Mesendoderm (in vitro differentiated cells): ENCODE results near the gene CNGA1.
"Not testable (repeated sequence)": the region's sequence is repeated elsewhere in the genome, so short reads cannot be mapped to it uniquely, and the experiment has no call there.

Experiments
- DNase-seq: peaks from one replicate; pipeline ENCODE4 v3.0.0; 2013
- H2AK5ac ChIP-seq: 2 replicates; pipeline ENCODE4 v1.6.1; 2013; ENCODE audit warnings: low read length, inconsistent platforms
- H2BK120ac ChIP-seq: 2 replicates; pipeline ENCODE4 v1.6.1; 2013; ENCODE audit warnings: low read depth, mild to moderate bottlenecking, low read length, moderate library complexity, mixed read lengths
- H2BK15ac ChIP-seq: replicated peaks from 2 replicates; pipeline ENCODE4 v1.6.1; 2013; ENCODE audit warnings: low read depth, mild to moderate bottlenecking, moderate library complexity
- H2BK5ac ChIP-seq: 2 replicates; pipeline ENCODE4 v1.6.1; 2013; ENCODE audit warnings: low read length, inconsistent platforms
- H3K18ac ChIP-seq: 2 replicates; pipeline ENCODE4 v1.6.1; 2013; ENCODE audit warnings: mild to moderate bottlenecking, low read length, mixed read lengths
- H3K23ac ChIP-seq: one replicate; pipeline ENCODE4 v1.6.1; 2013; ENCODE audit warnings: low read length
- H3K27ac ChIP-seq: 2 replicates; pipeline ENCODE4 v1.5.1; 2013; ENCODE audit warnings: low read depth, mild to moderate bottlenecking, inconsistent platforms, low read length, moderate library complexity
- H3K27me3 ChIP-seq: 2 replicates; pipeline ENCODE4 v1.6.1; 2013; ENCODE audit warnings: low read length, control low read depth, mild to moderate bottlenecking, inconsistent platforms; ENCODE audit not compliant: insufficient read depth, poor library complexity
- H3K36me3 ChIP-seq: 2 replicates; pipeline ENCODE4 v1.6.1; 2013; ENCODE audit warnings: low read length, inconsistent platforms; ENCODE audit not compliant: control insufficient read depth, insufficient read depth
- H3K4ac ChIP-seq: one replicate; pipeline ENCODE4 v1.6.1; 2013; ENCODE audit warnings: low read depth, mild to moderate bottlenecking, low read length, moderate library complexity
- H3K4me1 ChIP-seq: 2 replicates; pipeline ENCODE4 v1.6.1; 2013; ENCODE audit warnings: low read depth, low read length, inconsistent platforms; ENCODE audit not compliant: control insufficient read depth
- H3K4me2 ChIP-seq: 2 replicates; pipeline ENCODE4 v1.6.1; 2013; ENCODE audit warnings: low read length
- H3K4me3 ChIP-seq: 2 replicates; pipeline ENCODE4 v1.5.1; 2013; ENCODE audit warnings: mild to moderate bottlenecking, low read length
- H3K56ac ChIP-seq: one replicate; pipeline ENCODE4 v1.6.1; 2013; ENCODE audit warnings: low read length
- H3K79me1 ChIP-seq: 2 replicates; pipeline ENCODE4 v1.6.1; 2013; ENCODE audit warnings: low read length, inconsistent platforms
- H3K79me2 ChIP-seq: 2 replicates; pipeline ENCODE4 v1.6.1; 2013; ENCODE audit warnings: mild to moderate bottlenecking, low read length; ENCODE audit not compliant: control insufficient read depth, insufficient read depth
- H3K9ac ChIP-seq: 2 replicates; pipeline ENCODE4 v1.6.1; 2013; ENCODE audit warnings: low read length, inconsistent platforms
- H4K5ac ChIP-seq: one replicate; pipeline ENCODE4 v1.6.1; 2013; ENCODE audit warnings: low read length
- H4K8ac ChIP-seq: one replicate; pipeline ENCODE4 v1.6.1; 2013; ENCODE audit warnings: low read depth, mild to moderate bottlenecking, control low read depth, low read length, moderate library complexity
- WGBS: extraction: QIAGEN DNeasy Blood & Tissue Kit; methylation state at CpG from one replicate; pipeline ENCODE4 v1.1.7; 2013; ENCODE audit warnings: low lambda C conversion rate, missing lambda C conversion rate; ENCODE audit not compliant: insufficient coverage; ENCODE audit errors: extremely low coverage; 5-methylcytosine and 5-hydroxymethylcytosine counted together

CNGA1 gene

GRCh38 chr4:48017108-48017571 lies 659 bp upstream of the CNGA1 start:
- H3K36me3 ChIP-seq = no peaks in the 10 kb centered on the region
- no peak overlapping the region for H2AK5ac ChIP-seq
- no peak overlapping the region for H2BK15ac ChIP-seq
- no peaks in the 10 kb centered on the region for H3K79me2 ChIP-seq
- no peak overlapping the region for H2BK5ac ChIP-seq
- H3K4me1 ChIP-seq = no peaks in the 10 kb centered on the region
- no peak overlapping the region for H2BK120ac ChIP-seq
- no peak overlapping the region for H4K5ac ChIP-seq
- peak overlapping the region; percentile 68 for H3K9ac ChIP-seq
- peak overlapping the region; percentile 71 for H3K4me3 ChIP-seq
- H3K18ac ChIP-seq = no peak overlapping the region
- H3K4ac ChIP-seq = no peak overlapping the region
- H3K56ac ChIP-seq = peak overlapping the region; percentile 79
- H3K23ac ChIP-seq = peak overlapping the region; percentile 45
- H3K4me2 ChIP-seq = peak overlapping the region; percentile 99
- H4K8ac ChIP-seq = no peak overlapping the region
- no CpG with 5 or more reads among the region's 35 CpGs for WGBS
- H3K27me3 ChIP-seq = peaks cover 4% of the 10 kb centered on the region
- DNase-seq = peak; percentile 54
- H3K27ac ChIP-seq = no peak overlapping the region
- no peaks in the 10 kb centered on the region for H3K79me1 ChIP-seq

DNA sequence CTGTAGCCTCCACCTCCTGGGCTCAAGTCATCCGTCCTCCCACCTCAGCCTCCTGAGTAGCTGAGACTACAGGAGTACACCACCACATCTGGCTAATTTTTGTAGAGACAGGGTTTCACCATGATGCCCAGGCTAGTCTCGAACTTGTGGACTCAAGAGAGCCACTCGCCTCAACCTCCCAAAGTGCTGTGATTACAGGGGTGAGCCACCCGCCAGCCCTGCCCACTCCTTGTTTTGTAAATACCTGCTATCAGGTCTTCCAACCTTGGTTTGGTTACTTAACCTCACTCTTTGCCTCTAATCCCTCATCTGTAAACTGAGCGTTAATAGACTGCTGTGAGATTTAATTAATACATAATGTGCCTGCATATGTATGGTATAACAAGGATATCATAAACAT lies 803 bp downstream of the CNGA1 start:
- Histone ChIP-seq H3K79me2 (no peaks in the 10 kb centered on the region), H3K27ac (no peak overlapping the region), H2BK120ac (no peak overlapping the region), H2AK5ac (no peak overlapping the region), H4K8ac (no peak overlapping the region), H3K23ac (no peak overlapping the region), H3K4me2 (no peak overlapping the region), H4K5ac (no peak overlapping the region), H3K9ac (no peak overlapping the region), H3K36me3 (no peaks in the 10 kb centered on the region), H3K79me1 (no peaks in the 10 kb centered on the region), H3K56ac (no peak overlapping the region), H3K18ac (no peak overlapping the region), H3K4ac (no peak overlapping the region), H2BK5ac (no peak overlapping the region), H3K4me3 (no peak overlapping the region), H3K4me1 (no peaks in the 10 kb centered on the region), H3K27me3 (peaks cover 4% of the 10 kb centered on the region), H2BK15ac (no peak overlapping the region)
- no peak for DNase-seq
- no CpG with 5 or more reads among the region's 5 CpGs for WGBS

- Histone ChIP-seq H3K79me1 (no peaks in the 10 kb centered on the region), H2BK15ac (no peak overlapping the region), H3K36me3 (no peaks in the 10 kb centered on the region), H4K8ac (no peak overlapping the region), H3K23ac (no peak overlapping the region), H3K79me2 (no peaks in the 10 kb centered on the region), H2BK5ac (no peak overlapping the region), H3K18ac (no peak overlapping the region), H3K27ac (no peak overlapping the region), H3K4ac (no peak overlapping the region), H3K4me2 (no peak overlapping the region), H3K9ac (no peak overlapping the region), H3K56ac (no peak overlapping the region), H3K4me1 (no peaks in the 10 kb centered on the region), H3K4me3 (no peak overlapping the region), H2BK120ac (no peak overlapping the region), H2AK5ac (no peak overlapping the region), H4K5ac (no peak overlapping the region), H3K27me3 (peaks cover 4% of the 10 kb centered on the region)
- no peak for DNase-seq
- WGBS = no CpG with 5 or more reads among the region's 4 CpGs
Measured at GRCh38 chr4:48015216-48015615, 1.3 kb downstream of the CNGA1 start.

DNA sequence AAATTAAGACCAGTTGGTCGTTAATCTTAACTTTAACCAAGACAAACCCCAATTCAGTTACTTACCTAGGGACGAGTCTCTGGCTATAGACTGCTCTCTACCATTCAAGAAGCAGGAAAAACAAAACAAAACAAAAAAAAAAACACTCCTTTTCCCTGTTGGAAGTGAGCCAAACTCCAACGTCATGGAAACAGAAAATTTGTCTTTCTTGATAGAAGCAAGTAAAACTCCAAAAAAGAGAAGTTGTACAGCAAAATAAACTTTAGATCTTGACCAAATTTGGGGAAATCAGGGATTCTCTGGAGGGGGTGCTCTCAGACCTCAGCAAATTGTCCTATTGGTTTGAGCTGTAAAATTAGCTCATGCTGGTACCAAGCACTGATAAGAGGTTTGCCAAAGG lies 3.7 kb downstream of the CNGA1 start:
- H3K79me1 ChIP-seq = no peaks in the 10 kb centered on the region
- no peak overlapping the region for H3K18ac ChIP-seq
- H2AK5ac ChIP-seq = no peak overlapping the region
- H3K9ac ChIP-seq = no peak overlapping the region
- H2BK15ac ChIP-seq = no peak overlapping the region
- no peak overlapping the region for H3K23ac ChIP-seq
- no peaks in the 10 kb centered on the region for H3K79me2 ChIP-seq
- H2BK5ac ChIP-seq = no peak overlapping the region
- no peaks in the 10 kb centered on the region for H3K36me3 ChIP-seq
- WGBS = no CpG with 5 or more reads among the region's 3 CpGs
- no peak overlapping the region for H4K8ac ChIP-seq
- H4K5ac ChIP-seq = no peak overlapping the region
- no peak for DNase-seq
- H3K27me3 ChIP-seq = no peaks in the 10 kb centered on the region
- H3K4me1 ChIP-seq = no peaks in the 10 kb centered on the region
- no peak overlapping the region for H3K27ac ChIP-seq
- H3K4me3 ChIP-seq = no peak overlapping the region
- no peak overlapping the region for H3K4ac ChIP-seq
- H3K4me2 ChIP-seq = no peak overlapping the region
- H3K56ac ChIP-seq = no peak overlapping the region
- H2BK120ac ChIP-seq = no peak overlapping the region

- no peak overlapping the region for H4K5ac ChIP-seq
- H3K27me3 ChIP-seq = no peaks in the 10 kb centered on the region
- H3K56ac ChIP-seq = no peak overlapping the region
- H3K4me3 ChIP-seq = no peak overlapping the region
- H3K79me2 ChIP-seq = no peaks in the 10 kb centered on the region
- no peak overlapping the region for H3K23ac ChIP-seq
- H3K4ac ChIP-seq = no peak overlapping the region
- no peak overlapping the region for H3K27ac ChIP-seq
- DNase-seq = no peak
- no peak overlapping the region for H2BK5ac ChIP-seq
- no peak overlapping the region for H3K18ac ChIP-seq
- H2AK5ac ChIP-seq = no peak overlapping the region
- H3K36me3 ChIP-seq = no peaks in the 10 kb centered on the region
- H2BK120ac ChIP-seq = no peak overlapping the region
- WGBS = no CpG with 5 or more reads among the region's 4 CpGs
- H4K8ac ChIP-seq = no peak overlapping the region
- no peak overlapping the region for H3K4me2 ChIP-seq
- H2BK15ac ChIP-seq = no peak overlapping the region
- H3K9ac ChIP-seq = no peak overlapping the region
- no peaks in the 10 kb centered on the region for H3K4me1 ChIP-seq
- H3K79me1 ChIP-seq = no peaks in the 10 kb centered on the region
Measured at GRCh38 chr4:48011722-48012121, 4.8 kb downstream of the CNGA1 start.

DNA sequence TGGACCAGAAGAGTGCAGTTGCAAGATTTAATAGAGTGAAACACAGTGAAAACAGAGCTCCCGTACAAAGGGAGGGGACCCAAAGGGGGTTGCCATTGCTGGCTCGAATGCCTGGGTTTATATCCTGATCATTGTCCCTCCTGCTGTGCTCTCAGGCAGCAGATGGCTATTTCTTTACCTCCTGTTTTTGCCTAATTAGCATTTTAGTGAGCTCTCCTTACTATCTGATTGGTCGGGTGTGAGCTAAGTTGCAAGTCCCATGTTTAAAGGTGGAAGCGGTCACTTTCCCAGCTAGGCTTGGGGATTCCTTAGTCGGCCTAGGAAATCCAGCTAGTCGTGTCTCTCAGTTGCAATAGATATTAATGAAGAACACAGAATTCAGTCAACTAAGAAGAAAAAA lies 5.6 kb downstream of the CNGA1 start:
- not testable (repeated sequence) for H3K4me3 ChIP-seq, H4K8ac ChIP-seq, H2BK5ac ChIP-seq, H3K79me1 ChIP-seq, H3K36me3 ChIP-seq, H3K9ac ChIP-seq, H2AK5ac ChIP-seq, H3K27ac ChIP-seq, H3K56ac ChIP-seq, H3K27me3 ChIP-seq, H3K4ac ChIP-seq, H4K5ac ChIP-seq, H3K18ac ChIP-seq, H3K4me1 ChIP-seq, DNase-seq, H3K23ac ChIP-seq, H2BK15ac ChIP-seq, H3K79me2 ChIP-seq, H3K4me2 ChIP-seq, H2BK120ac ChIP-seq
- no CpG with 5 or more reads among the region's 6 CpGs for WGBS
